Ectodermal cell (in vitro differentiated cells): ENCODE measurements around the gene CDKN2D.
"Not testable (repeated sequence)": the region's sequence is repeated elsewhere in the genome, so short reads cannot be mapped to it uniquely, and the experiment has no call there.

ENCODE experiments used
- H3K27ac ChIP-seq: 2 replicates; pipeline ENCODE4 v1.7.0; 2013; ENCODE audit warnings: mild to moderate bottlenecking, low read depth, low read length; ENCODE audit not compliant: insufficient read depth, poor library complexity, severe bottlenecking
- H3K27me3 ChIP-seq: 2 replicates; pipeline ENCODE4 v1.7.0; 2013; ENCODE audit warnings: mild to moderate bottlenecking, low read length; ENCODE audit not compliant: insufficient read depth, control insufficient read depth, poor library complexity, severe bottlenecking
- H3K36me3 ChIP-seq: one replicate; pipeline ENCODE4 v1.7.0; 2013; ENCODE audit warnings: low read length; ENCODE audit not compliant: control insufficient read depth, insufficient read depth
- H3K4me1 ChIP-seq: one replicate; pipeline ENCODE4 v1.7.0; 2013; ENCODE audit warnings: low read length; ENCODE audit not compliant: control insufficient read depth, insufficient read depth
- H3K4me3 ChIP-seq: 2 replicates; pipeline ENCODE4 v1.7.0; 2013; ENCODE audit warnings: low read depth, low read length, control low read depth; ENCODE audit not compliant: insufficient read depth
- H3K9me3 ChIP-seq: 2 replicates; pipeline ENCODE4 v1.7.0; 2013; ENCODE audit warnings: mild to moderate bottlenecking, low read length, moderate library complexity; ENCODE audit not compliant: control insufficient read depth
- WGBS, 2 experiments: methylation state at CpG; one replicate each; pipeline ENCODE4 v1.1.7; 2013; ENCODE audit warnings: missing lambda C conversion rate in 2 of 2; 5-methylcytosine and 5-hydroxymethylcytosine counted together

CDKN2D gene

DNA sequence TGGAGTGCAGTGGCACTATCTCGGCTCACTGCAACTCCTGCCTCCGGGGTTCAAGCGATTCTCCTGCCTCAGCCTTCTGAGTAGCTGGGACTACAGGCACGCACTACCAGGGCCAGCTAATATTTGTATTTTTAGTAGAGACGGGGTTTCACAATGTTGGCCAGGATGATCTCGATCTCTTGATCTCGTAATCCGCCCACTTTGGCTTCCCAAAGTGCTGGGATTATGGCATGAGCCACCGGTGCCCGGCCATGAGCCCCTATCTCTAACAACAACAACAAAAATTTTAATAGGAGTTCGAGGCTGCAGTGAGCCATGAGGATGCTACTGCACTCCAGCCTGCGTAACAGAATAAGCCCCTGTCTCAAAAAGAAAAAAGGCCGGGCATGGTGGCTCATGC is 13.3 kb upstream of the CDKN2D start:
- Histone ChIP-seq H3K36me3 (no peaks in the 10 kb centered on the region), H3K27me3 (peaks cover 7% of the 10 kb centered on the region), H3K4me1 (no peaks in the 10 kb centered on the region), H3K9me3 (no peaks in the 10 kb centered on the region), H3K4me3 (no peak overlapping the region), H3K27ac (no peak overlapping the region)
- WGBS, 2 experiments, result 93 to 95% methylated on average over 13 of the region's 13 CpGs

DNA sequence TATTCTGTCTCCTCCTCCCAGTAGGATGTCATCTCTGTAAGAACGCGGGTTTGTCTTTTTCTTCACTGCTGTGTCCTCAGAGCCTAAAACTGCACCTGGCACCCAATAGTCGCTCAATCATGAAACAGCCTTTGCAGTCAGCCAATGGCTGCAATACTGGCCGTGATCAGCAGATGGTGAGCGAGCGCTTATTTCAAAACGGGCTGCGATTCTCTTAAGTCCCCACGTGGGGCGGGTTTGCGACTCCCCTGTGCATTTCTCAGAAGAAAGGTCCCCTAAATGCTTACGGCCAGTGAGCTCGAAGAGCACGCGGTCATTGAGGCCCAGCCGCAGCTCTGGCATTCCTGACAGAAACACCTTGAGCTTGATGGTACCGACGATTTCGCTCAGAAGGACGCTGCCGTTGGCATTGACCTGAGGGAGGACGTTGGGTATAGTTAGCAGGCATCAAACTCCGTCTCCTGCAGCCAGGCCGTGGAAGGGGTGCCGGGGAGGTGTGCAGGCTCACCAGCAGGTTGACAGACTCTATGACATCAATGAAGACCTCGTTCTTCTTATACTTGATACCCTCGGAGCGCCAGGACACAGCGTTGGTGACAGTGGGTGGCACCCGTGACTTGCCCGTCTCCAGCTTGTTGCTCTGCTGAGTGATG is 12.3 kb upstream of the CDKN2D start:
- no peaks in the 10 kb centered on the region for H3K36me3 ChIP-seq
- no peaks in the 10 kb centered on the region for H3K4me1 ChIP-seq
- 40% methylated on average over 31 of the region's 31 CpGs for WGBS, 2 experiments
- H3K27ac ChIP-seq, result no peak overlapping the region
- no peak overlapping the region for H3K4me3 ChIP-seq
- H3K9me3 ChIP-seq, result no peaks in the 10 kb centered on the region
- no peaks in the 10 kb centered on the region for H3K27me3 ChIP-seq

DNA sequence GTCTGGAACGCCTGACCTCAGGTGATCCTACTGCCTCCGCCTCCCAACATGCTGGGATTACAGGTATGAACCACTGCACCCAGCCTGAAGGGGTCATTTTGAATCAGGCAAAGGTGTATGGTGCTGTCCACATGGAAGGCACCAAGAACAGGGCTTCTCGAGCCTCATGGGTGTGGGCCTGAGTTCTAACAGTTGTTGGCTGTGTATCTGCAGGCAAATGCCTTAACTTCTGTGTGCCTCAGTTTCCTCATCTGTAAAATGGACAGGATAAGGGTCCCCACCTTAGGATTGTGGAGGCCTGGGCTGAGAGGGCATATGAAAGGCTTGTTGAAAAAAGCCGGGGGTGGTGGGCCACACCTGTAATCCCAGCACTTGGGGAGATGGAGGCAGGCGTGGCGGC is 9.2 kb upstream of the CDKN2D start:
- H3K9me3 ChIP-seq, result no peaks in the 10 kb centered on the region
- H3K4me1 ChIP-seq, result no peaks in the 10 kb centered on the region
- 93 to 94% methylated on average over 6 of the region's 6 CpGs for WGBS, 2 experiments
- H3K4me3 ChIP-seq, result no peak overlapping the region
- no peaks in the 10 kb centered on the region for H3K36me3 ChIP-seq
- H3K27ac ChIP-seq, result no peak overlapping the region
- no peaks in the 10 kb centered on the region for H3K27me3 ChIP-seq

DNA sequence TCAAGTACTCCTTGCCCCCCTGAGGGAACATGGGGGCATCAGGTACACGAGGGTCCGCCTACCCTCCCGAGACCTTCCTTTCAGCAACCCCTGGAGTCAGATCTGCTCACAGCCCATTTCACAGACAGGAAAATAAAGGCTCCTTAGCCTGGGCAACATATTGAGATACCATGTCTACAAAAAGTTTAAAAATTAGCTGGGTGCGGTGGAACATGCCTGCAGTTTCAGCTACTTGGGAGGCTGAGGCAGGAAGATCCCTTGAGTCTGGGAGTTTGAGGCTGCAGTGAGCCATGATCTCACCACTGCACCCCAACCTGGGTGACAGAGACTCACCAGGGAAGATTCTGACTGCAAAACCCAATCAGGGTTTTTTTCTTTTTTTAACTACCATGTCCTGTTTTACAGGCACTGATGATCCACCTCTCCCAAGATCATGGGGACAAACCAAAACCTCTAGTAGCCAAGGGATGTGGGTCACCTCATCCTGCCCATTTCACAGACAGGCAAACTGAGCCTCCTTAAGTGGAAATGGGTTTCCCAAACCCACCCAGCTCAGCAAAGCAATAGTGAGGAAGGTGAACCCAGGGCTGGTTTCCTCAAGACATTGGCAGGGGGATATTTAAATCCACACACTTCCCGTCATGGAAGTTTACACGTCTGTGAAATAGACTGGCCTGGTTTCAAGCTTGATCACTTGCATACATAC is 6.4 kb upstream of the CDKN2D start:
- 89 to 92% methylated on average over 6 of the region's 6 CpGs for WGBS, 2 experiments
- Histone ChIP-seq H3K36me3 (no peaks in the 10 kb centered on the region), H3K27ac (no peak overlapping the region), H3K27me3 (no peaks in the 10 kb centered on the region), H3K4me1 (no peaks in the 10 kb centered on the region), H3K4me3 (no peak overlapping the region), H3K9me3 (no peaks in the 10 kb centered on the region)

DNA sequence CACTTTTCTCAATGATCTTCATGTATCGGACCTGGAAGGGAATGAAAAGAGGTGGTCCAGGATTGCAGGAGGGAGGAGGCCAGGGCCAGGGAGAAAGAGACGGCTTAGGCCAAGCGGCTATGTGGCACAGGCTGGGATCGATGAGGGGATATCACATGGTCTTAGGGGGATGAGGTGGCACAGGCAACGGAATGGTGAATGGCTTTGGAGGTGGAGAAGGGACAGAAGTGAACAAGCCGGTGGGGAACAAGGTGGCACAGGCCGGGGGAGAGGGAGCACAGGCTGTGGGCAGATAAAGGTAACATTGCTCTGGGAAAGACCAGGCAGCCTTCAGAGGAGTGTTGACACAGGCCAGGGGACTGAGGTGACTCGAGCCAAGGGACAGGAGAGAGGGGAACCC is 5.7 kb upstream of the CDKN2D start:
- 92 to 93% methylated on average over 8 of the region's 8 CpGs for WGBS, 2 experiments
- Histone ChIP-seq H3K36me3 (no peaks in the 10 kb centered on the region), H3K27me3 (no peaks in the 10 kb centered on the region), H3K27ac (no peak overlapping the region), H3K4me3 (no peak overlapping the region), H3K4me1 (no peaks in the 10 kb centered on the region), H3K9me3 (no peaks in the 10 kb centered on the region)

DNA sequence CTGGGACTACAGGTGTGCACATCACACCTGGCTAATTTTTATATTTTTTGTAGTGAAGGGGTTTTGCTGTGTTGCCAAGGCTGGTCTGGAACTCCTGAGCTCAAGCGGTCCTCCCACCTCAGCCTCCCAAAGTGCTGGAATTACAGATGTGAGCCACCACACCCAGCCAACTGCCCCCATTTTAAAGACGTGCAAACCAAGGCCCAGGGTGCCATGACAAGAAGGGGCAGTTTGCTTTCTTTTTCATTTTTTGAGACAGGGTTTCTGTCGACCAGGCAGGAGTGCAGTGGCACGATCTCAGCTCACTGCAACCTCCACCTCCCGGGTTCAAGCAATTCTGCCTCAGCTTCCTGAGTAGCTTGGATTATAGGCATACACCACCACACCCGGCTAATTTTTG is 5.0 kb upstream of the CDKN2D start:
- not testable (repeated sequence) for H3K4me1 ChIP-seq, H3K36me3 ChIP-seq, H3K9me3 ChIP-seq, H3K4me3 ChIP-seq, H3K27me3 ChIP-seq, H3K27ac ChIP-seq
- 94 to 96% methylated on average over 6 of the region's 6 CpGs for WGBS, 2 experiments

DNA sequence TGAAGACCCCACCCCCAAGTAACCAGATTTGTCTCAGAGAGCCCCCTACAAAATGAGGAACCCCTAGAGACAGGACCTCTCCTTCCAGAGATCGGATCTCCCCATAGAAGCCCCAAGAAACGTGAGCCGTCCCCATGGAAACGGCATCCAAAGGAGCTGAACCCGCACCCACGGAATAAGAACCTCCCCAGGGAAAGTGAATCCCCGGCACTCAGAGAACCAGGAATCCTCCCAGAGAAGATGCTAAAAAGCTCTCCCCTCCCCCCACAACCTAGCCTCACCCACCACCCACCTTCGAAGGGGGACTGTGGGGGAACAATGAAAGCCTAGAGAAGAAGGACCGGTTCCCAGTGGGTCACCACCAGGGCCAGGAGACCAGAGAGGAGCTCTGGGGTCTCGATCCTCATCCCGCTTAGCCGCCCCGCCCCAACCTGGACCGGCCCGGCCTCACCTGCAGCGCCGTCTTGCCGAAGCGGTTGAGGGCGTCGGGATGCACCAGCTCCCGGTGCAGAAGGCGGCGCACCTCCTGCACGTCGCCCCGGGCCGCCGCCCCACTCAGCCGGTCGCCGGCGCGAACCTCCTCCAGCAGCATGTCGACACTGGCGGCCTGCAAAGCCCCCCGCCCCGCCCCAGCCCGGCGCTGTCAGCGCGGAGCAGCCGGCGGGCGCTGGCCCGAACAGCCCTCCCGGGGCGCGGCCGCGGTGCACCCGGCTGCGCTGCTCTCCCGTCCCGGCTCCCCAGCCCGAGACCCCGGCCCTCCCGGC is 535 bp downstream of the CDKN2D start:
- H3K27ac ChIP-seq, result no peak overlapping the region
- H3K4me1 ChIP-seq, result peaks cover 4% of the 10 kb centered on the region
- peaks cover 22% of the 10 kb centered on the region for H3K27me3 ChIP-seq
- peak overlapping the region; percentile 52 for H3K4me3 ChIP-seq
- H3K9me3 ChIP-seq, result no peaks in the 10 kb centered on the region
- WGBS, 2 experiments, result 2% methylated on average over 58 of the region's 58 CpGs
- H3K36me3 ChIP-seq, result no peaks in the 10 kb centered on the region

DNA sequence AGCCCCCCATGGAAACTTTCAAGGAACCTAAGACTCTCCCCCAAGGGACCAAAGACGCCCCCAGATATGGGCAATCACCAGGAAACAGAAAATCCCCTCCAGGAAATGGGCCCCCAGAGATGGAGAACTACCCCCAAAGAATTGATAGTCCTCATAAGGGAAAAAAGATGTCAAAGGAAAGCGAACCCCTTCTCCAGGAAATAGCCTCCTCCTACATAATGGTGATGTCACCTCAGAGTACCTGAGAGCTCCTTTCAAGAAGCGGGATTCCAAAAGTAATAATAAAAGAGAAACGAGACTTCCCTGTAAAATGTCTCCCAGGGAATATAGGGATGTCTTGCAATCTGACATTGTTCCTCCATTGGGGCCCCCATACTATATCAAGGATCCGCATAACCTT is 1.1 kb downstream of the CDKN2D start:
- peak overlapping the region; percentile 52 for H3K4me3 ChIP-seq
- WGBS, 2 experiments, result 52 to 54% methylated on average over 5 of the region's 5 CpGs
- H3K27me3 ChIP-seq, result peaks cover 22% of the 10 kb centered on the region
- H3K4me1 ChIP-seq, result peaks cover 4% of the 10 kb centered on the region
- H3K9me3 ChIP-seq, result no peaks in the 10 kb centered on the region
- no peaks in the 10 kb centered on the region for H3K36me3 ChIP-seq
- H3K27ac ChIP-seq, result no peak overlapping the region

DNA sequence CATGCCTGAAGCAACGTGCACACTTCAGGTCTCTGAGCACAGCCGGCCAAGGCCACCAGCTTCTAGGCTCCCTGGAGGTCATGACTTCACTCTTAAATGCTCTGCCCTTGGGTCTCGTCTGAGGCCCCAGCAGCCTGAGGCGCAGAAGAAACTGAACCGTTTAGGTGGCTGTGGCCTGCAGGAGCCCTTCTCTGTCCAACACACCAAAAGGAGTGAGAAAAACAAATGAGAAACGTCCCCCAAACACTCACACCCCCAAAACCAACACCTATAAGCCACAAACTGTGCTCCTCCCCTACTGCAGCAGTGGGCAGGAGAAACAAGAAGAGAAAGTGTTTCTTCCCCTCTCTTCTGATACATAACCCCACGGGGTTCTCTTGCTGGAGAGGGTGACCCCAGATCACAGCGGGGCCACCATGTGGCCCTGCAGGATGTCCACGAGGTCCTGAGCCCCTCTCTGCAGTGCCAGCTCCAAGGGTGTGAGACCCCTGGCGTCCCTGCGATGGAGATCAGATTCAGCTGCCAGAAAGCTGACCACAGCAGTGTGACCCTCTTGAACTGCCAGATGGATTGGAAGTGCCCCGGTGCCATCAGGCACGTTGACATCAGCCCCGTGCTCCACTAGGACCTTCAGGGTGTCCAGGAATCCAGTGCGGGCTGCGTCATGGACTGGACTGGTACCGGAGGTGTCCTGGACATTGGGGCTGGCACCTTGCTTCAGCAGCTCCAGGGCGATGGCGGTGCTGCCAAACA is 1.9 kb downstream of the CDKN2D start:
- Histone ChIP-seq H3K27ac (no peak overlapping the region), H3K4me3 (no peak overlapping the region), H3K9me3 (no peaks in the 10 kb centered on the region), H3K36me3 (no peaks in the 10 kb centered on the region), H3K27me3 (peaks cover 22% of the 10 kb centered on the region), H3K4me1 (peaks cover 4% of the 10 kb centered on the region)
- WGBS, 2 experiments, result 86 to 87% methylated on average over 19 of the region's 19 CpGs

DNA sequence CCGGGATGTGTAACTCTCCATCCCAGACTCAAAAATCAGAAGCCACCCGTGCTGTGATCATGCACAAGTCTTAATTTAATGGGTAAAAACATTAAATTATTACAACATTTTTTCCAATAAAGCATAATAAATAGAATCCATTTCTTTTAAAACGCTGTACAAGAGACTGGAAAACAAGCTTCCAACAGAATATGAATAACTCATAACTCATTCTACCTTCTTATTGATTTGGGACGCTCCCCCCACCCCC is 2.4 kb downstream of the CDKN2D start:
- 37 to 39% methylated on average over 4 of the region's 4 CpGs for WGBS, 2 experiments
- H3K9me3 ChIP-seq, result no peaks in the 10 kb centered on the region
- no peaks in the 10 kb centered on the region for H3K36me3 ChIP-seq
- peaks cover 22% of the 10 kb centered on the region for H3K27me3 ChIP-seq
- H3K27ac ChIP-seq, result no peak overlapping the region
- H3K4me1 ChIP-seq, result peaks cover 4% of the 10 kb centered on the region
- H3K4me3 ChIP-seq, result peak overlapping the region; percentile 79
